Measurements from ENCODE around the gene TEX55.
"Not testable (repeated sequence)": the region's sequence is repeated elsewhere in the genome, so short reads cannot be mapped to it uniquely, and the experiment has no call there.

The TEX55 gene

GRCh38 chr3:119145500-119146167 is at the start of gene TEX55:
Gene TEX55 (plus strand): TSS chr3:119146165. CDS start chr3:119146190, 25 bp downstream.
- H3K4me3 ChIP-seq (ENCODE audit: low read depth, low read length) = no peak within 1 kb of the TSS

GRCh38 chr3:119098003-119098402 is 48.0 kb upstream of the TEX55 start:
- no peak overlapping the region for H3K4me3 ChIP-seq (ENCODE audit: low read depth, low read length)

GRCh38 chr3:119098619-119099222 is 47.2 kb upstream of the TEX55 start:
- H3K4me3 ChIP-seq (ENCODE audit: low read depth, low read length) = no peak overlapping the region

- H3K4me3 ChIP-seq (ENCODE audit: low read depth, low read length) = no peak overlapping the region
Measured at GRCh38 chr3:119099785-119100184, 46.2 kb upstream of the TEX55 start.

GRCh38 chr3:119104031-119104430 is 41.9 kb upstream of the TEX55 start:
- no peak overlapping the region for H3K4me3 ChIP-seq (ENCODE audit: low read depth, low read length)

GRCh38 chr3:119118330-119118729 is 27.6 kb upstream of the TEX55 start:
- not testable (repeated sequence) for H3K4me3 ChIP-seq (ENCODE audit: low read depth, low read length)

GRCh38 chr3:119120480-119120879 is 25.5 kb upstream of the TEX55 start:
- no peak overlapping the region for H3K4me3 ChIP-seq (ENCODE audit: low read depth, low read length)

- H3K4me3 ChIP-seq (ENCODE audit: low read depth, low read length) = no peak overlapping the region
Measured at GRCh38 chr3:119122350-119122749, 23.6 kb upstream of the TEX55 start.

GRCh38 chr3:119125342-119125741 is 20.6 kb upstream of the TEX55 start:
- no peak overlapping the region for H3K4me3 ChIP-seq (ENCODE audit: low read depth, low read length)

GRCh38 chr3:119125742-119126504 is 20.0 kb upstream of the TEX55 start:
- H3K4me3 ChIP-seq (ENCODE audit: low read depth, low read length) = no peak overlapping the region

- not testable (repeated sequence) for H3K4me3 ChIP-seq (ENCODE audit: low read depth, low read length)
Measured at GRCh38 chr3:119130291-119130690, 15.7 kb upstream of the TEX55 start.

- H3K4me3 ChIP-seq (ENCODE audit: low read depth, low read length) = not testable (repeated sequence)
Measured at GRCh38 chr3:119132291-119132690, 13.7 kb upstream of the TEX55 start.

- not testable (repeated sequence) for H3K4me3 ChIP-seq (ENCODE audit: low read depth, low read length)
Measured at GRCh38 chr3:119139360-119139759, 6.6 kb upstream of the TEX55 start.

GRCh38 chr3:119140466-119140865 is 5.5 kb upstream of the TEX55 start:
- no peak overlapping the region for H3K4me3 ChIP-seq (ENCODE audit: low read depth, low read length)

GRCh38 chr3:119145128-119145499 is 851 bp upstream of the TEX55 start:
- H3K4me3 ChIP-seq (ENCODE audit: low read depth, low read length) = no peak overlapping the region

- H3K4me3 ChIP-seq (ENCODE audit: low read depth, low read length) = no peak overlapping the region
Measured at GRCh38 chr3:119146578-119147375, 812 bp downstream of the TEX55 start.

GRCh38 chr3:119147494-119147893 is 1.5 kb downstream of the TEX55 start:
- no peak overlapping the region for H3K4me3 ChIP-seq (ENCODE audit: low read depth, low read length)

- no peak overlapping the region for H3K4me3 ChIP-seq (ENCODE audit: low read depth, low read length)
Measured at GRCh38 chr3:119148493-119149180, 2.7 kb downstream of the TEX55 start.

GRCh38 chr3:119149484-119149883 is 3.5 kb downstream of the TEX55 start:
- no peak overlapping the region for H3K4me3 ChIP-seq (ENCODE audit: low read depth, low read length)

- H3K4me3 ChIP-seq (ENCODE audit: low read depth, low read length) = no peak overlapping the region
Measured at GRCh38 chr3:119156868-119157267, 10.9 kb downstream of the TEX55 start.

GRCh38 chr3:119157971-119158370 is 12.0 kb downstream of the TEX55 start:
- no peak overlapping the region for H3K4me3 ChIP-seq (ENCODE audit: low read depth, low read length)

Measured in iPS-11a (cell line).